GM03348 (cell line): ENCODE results near the gene CWH43.
"Not testable (repeated sequence)": the region's sequence is repeated elsewhere in the genome, so short reads cannot be mapped to it uniquely, and the experiment has no call there.

Experiments used
- DNase-seq: peaks from one replicate; pipeline ENCODE4 v3.0.0; 2012; ENCODE audit warnings: low spot score

CWH43 gene

GRCh38 chr4:48976041-48976440, 10.0 kb upstream of the CWH43 start:
- DNase-seq: no peak

DNA sequence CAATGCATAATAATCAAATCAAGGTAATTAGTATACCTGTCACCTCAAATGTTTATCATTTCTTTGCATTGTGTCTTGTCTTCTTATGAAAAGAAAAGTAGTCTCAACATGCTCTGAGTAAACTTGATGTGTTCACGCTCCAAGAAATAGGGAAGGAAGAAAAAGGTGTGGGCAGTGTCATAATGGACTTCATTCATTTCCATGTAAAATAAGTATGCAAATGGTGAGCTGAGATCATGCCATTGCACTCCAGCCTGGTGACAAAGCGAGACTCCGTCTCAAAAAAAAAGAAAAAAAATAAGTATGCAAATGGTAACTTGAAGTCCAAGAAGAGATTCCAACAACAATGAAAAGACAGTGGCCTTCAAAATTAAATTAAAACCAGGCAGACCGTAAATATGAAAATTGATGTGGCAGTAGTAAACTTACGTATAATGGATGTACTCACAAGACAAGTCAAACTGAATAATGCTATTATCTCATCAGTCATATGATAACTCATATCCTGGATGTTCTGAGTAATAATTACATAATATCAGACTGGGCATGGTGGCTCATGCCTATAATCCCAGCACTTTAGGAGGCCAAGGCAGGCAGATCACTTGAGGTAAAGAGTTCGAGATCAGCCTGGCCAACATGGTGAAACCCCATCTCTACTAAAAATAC, 6.0 kb upstream of the CWH43 start:
- DNase-seq: no peak

DNA sequence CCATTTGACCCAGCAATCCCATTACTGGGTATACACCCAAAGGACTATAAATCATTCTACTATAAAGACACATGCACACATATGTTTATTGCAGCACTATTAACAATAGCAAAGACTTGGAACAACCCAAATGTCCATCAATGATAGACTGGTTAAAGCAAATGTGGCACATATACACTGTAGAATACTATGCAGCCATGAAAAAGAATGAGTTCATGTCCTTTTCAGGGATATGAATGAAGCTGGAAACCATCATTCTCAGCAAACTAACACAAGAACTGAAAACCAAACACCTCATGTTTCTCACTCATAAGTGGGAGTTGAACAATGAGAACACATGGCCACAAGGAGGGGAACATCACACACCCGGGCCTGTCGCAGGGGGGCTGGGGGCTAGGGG, 2.1 kb upstream of the CWH43 start:
- DNase-seq: not testable (repeated sequence)

DNA sequence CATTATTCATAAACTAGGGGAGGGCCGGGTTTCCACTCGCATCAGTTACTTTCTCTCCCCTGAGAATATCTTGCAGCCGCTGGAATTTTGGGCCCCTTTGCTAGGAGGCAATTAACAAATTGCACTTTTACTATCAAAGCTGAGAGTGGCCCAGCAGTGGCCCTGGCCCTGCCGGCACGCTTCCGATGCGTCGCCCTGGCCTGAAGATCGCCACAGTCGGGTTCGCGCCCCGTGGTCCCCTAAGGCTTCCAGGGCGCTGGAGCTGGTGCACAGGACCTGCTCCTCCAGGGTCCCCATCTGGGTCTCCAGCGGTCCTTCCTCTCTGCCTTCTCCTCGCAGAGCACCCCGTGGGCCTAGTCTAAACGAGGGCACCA, 486 bp upstream of the CWH43 start:
- no peak for DNase-seq

DNA sequence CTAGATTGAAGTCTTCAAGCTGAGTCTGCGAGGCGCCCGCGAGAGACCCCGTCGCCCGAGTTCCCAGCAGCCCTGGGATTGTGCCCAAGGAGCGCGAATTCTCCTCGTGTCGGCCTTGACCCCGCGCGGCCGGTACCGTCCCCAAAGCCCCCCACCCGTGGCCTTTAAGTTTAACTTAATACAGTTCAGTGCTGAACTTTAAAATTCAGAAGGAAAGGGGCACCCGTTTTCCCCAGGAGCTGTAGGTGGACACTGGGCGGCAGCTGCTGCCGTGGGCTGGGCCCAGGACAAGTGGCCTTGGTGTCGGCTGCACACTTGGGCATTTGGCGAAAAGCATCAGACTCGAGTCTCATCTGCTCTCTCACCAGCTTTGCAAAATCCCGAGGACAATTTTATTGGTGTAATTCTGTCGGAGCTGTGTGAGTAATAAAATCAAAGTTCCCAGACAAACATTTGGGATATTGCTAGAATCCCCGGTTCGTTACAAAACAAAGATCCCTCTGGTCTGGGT, 634 bp downstream of the CWH43 start:
- no peak for DNase-seq

GRCh38 chr4:48989461-48990203, 3.6 kb downstream of the CWH43 start:
- DNase-seq: no peak

GRCh38 chr4:48991357-48991756, 5.3 kb downstream of the CWH43 start:
- DNase-seq: no peak

GRCh38 chr4:48997962-48998361, 11.9 kb downstream of the CWH43 start:
- DNase-seq: no peak

- DNase-seq: no peak
These were observed 12.4 kb downstream of the CWH43 start for GRCh38 chr4:48998440-48998839.

- no peak for DNase-seq
These were observed 14.7 kb downstream of the CWH43 start for GRCh38 chr4:49000806-49001205.

DNA sequence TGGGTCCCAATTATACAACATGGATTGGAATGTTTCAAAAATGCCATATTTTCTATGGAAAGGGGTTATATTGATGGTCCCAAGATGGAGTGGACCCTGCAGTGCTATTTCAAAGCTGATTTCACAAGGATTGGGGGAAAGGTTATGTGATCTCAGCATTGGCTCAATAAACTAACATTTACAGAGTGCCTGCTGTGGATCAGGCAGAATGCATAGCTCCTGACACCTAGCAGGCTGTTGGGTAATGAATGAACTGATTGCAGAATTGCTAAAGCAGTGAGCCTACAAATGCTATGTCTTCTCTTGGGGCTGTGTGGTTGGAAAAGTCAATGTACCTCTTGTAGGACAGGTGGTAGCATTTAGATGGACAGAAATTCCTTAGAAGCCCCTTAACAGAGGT, 16.9 kb downstream of the CWH43 start:
- DNase-seq: no peak

DNA sequence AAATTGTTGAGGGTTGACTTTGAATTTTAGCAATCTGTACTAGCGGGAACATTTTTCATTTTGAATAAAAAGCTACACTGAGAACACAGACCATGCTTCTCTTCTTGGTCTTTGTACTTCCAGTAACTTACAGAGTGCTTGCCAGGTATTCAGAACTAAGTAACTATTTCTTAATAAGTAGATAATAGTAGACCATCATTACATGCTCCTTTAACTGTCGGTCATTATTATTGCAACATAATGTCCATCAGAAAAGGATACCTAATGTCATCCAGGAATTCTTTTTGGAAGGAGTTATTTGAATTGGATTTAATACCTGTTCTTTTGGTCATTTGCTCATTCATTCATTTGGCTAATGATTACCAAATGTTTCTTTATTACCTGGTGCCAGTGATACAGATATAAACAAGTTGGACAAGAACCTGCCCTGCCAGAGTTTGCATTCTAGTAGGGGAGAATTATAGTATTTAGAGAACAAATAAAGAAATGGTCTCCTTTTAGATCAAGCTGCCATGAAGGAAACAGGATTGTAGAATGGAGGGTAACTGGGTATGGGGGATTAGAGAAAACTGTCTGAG, 32.7 kb downstream of the CWH43 start:
- DNase-seq: no peak

- peak; percentile 39 for DNase-seq
These were observed 46.5 kb downstream of the CWH43 start for GRCh38 chr4:49032440-49033161.

GRCh38 chr4:49036528-49036927, 50.5 kb downstream of the CWH43 start:
- no peak for DNase-seq

GRCh38 chr4:49044270-49044669, 58.2 kb downstream of the CWH43 start:
- DNase-seq: no peak

DNA sequence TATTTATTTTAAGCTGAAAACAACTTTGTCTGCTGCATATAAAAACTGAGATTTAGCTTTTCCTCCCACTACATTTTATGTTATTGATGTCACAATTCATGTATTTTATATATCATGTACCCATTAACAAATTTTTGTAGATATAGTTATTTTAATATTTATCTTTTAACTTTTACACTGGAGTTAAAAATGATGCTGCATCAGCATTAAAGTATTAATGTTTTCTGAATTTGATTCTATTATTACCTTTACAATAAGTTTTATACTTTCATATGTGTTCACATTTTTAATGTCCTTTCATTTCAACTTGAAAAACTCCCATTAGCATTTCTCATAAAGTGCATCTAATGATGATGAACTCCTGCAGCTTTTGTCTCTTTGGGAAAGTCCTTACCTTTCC, 72.2 kb downstream of the CWH43 start:
- no peak for DNase-seq

GRCh38 chr4:49063670-49064069, 77.6 kb downstream of the CWH43 start:
- DNase-seq: no peak

- DNase-seq: not testable (repeated sequence)
These were observed 86.1 kb downstream of the CWH43 start for GRCh38 chr4:49072196-49072595.

DNA sequence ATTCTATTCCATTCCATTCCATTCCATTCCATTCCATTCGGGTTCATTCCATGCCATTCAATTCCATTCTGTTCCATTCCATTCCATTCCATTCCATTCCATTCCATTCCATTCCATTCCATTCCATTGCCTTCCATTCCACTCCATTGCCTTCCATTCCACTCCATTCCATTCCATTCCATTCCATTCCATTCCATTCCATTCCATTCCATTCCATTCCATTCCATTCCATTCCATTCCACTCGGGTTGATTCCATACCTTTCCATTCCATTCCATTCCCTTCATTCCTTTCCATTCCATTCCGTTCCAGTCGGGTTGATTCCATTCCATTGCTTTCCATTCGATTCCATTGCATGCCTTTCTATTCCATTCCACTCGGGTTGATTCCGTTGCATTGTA, 105.8 kb downstream of the CWH43 start:
- not testable (repeated sequence) for DNase-seq

- not testable (repeated sequence) for DNase-seq
These were observed 106.6 kb downstream of the CWH43 start for GRCh38 chr4:49092608-49093135.

DNA sequence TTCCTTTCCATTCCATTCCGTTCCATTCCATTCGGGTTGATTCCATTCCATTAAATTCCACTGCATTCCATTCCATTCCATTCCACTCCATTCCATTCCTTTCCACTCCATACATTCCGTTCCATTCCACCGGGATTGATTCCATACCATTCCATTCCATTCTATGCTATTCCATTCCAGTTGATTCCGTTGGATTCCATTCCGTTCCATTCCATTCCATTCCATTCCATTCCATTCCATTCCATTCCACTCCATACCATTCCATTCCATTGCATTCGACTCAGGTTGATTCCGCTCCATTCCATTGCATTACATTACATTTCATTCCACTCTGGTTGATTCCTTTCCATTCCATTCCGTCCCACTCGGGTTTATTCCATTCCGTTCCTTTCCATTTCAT, 110.1 kb downstream of the CWH43 start:
- DNase-seq: not testable (repeated sequence)

- not testable (repeated sequence) for DNase-seq
These were observed 110.6 kb downstream of the CWH43 start for GRCh38 chr4:49096627-49097026.
